Body of pancreas (tissue), 4 donors: ENCODE data around the gene INPP5B. TPM values are rescaled to one million over a fixed set of nuclear protein-coding genes. Genes with fewer than 3 reads are reported as not detected.

Source experiments
- ATAC-seq: fragments of 150-250 bp; one replicate; pipeline ENCODE4 v1.9.1; 2016
- DNase-seq, 4 donors: peaks; one replicate each; pipeline ENCODE4 v3.0.0-alpha.2; 2019
- H3K27ac ChIP-seq, 4 donors: fragments of 200-600 bp; sonication (generic); 1 replicate in 3 of 4; 2 replicates in 1 of 4; pipeline versions ENCODE4 v1.5.1 to v1.6.1; 2016 to 2019; ENCODE audit warnings: mild to moderate bottlenecking in 1 of 4, mixed read lengths in 1 of 4, moderate library complexity in 1 of 4
- H3K27me3 ChIP-seq, 2 donors: fragments of 200-600 bp; sonication (generic); one replicate each; pipeline ENCODE4 v1.6.0; 2016; ENCODE audit warnings: mild to moderate bottlenecking in 1 of 2
- H3K36me3 ChIP-seq, 2 donors: fragments of 200-600 bp; sonication (generic); replicated peaks in 1 of 2; 2 replicates each; pipeline ENCODE4 v1.5.1; 2016; ENCODE audit warnings: low read depth in 2 of 2; ENCODE audit not compliant: insufficient read depth in 1 of 2
- H3K4me1 ChIP-seq: fragments of 200-600 bp; sonication (generic); one replicate; pipeline ENCODE4 v1.6.0; 2016
- H3K4me3 ChIP-seq, 2 donors: fragments of 200-600 bp; sonication (generic); 1 replicate in 1 of 2; 2 replicates in 1 of 2; pipeline ENCODE4 v1.5.1; 2016 to 2019
- H3K9me3 ChIP-seq, 3 donors: fragments of 200-600 bp; sonication (generic); 1 replicate in 2 of 3; 2 replicates in 1 of 3; pipeline ENCODE4 v1.5.1; 2016
- POLR2A ChIP-seq, 3 donors: fragments of 450-650 bp; IDR thresholded peaks; one replicate each; pipeline ENCODE4 v1.6.1; 2016; ENCODE audit warnings: antibody characterized with exemption in 3 of 3, mild to moderate bottlenecking in 2 of 3
- WGBS, 2 donors: methylation state at CpG; one replicate each; pipeline ENCODE4 v1.1.5; 2017; 5-methylcytosine and 5-hydroxymethylcytosine counted together
- intact Hi-C: fragments of 100-400 bp; cut with DNase I; formaldehyde crosslinking; loops from one replicate; pipeline ENCODE4 v1.15.1; 2023
- total RNA-seq, 2 donors: library from RNA; depleted of rRNA; stranded (reverse); fragments of >200 nt; gene quantifications; one replicate each; pipeline ENCODE4 v1.1.0, GENCODE V29; 2016
- TF ChIP-seq, protein P1 (sequence below), 7 experiments: fragments of 450-650 bp in 4 of 7; fragments of 200-600 bp in 3 of 7; sonication (generic) in 3 of 7; IDR thresholded peaks; one replicate each; pipeline ENCODE4 v1.5.1; 2016 to 2019; ENCODE audit warnings: antibody characterized with exemption in 7 of 7

INPP5B gene
- total RNA-seq, 2 donors from 2014 or later = 11.5 to 13.5 TPM

DNA sequence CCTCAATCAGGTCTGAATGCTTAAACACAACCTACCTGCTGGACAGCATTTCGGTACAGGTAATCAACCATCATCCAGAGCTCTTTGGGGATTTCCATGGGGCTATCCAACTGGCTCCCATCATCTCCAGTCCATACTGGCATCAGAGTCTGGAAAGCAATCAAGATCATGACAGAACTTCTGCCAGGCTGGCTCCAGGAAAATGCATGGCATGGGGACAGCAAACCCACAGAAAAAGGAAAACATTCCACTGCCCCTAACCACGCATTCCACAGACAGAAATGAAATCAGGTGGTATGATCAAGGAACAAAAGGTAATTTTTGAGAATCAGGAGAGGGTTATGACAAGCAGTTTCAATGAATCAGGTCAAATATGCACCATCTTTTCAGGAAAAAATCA, 78.4 kb downstream of the INPP5B start:
- no peak for ATAC-seq
- 73 to 81% methylated on average over 2 of the region's 2 CpGs for WGBS, 2 donors
- H3K4me1 ChIP-seq = no peaks in the 10 kb centered on the region
- no peaks in the 10 kb centered on the region for H3K9me3 ChIP-seq
- intact Hi-C loops = no loop called here
- H3K36me3 ChIP-seq = peaks cover 0 to 20% of the 10 kb centered on the region in 2 donors
- H3K4me3 ChIP-seq = no peak overlapping the region
- DNase-seq = no peak
- H3K27me3 ChIP-seq = no peaks in the 10 kb centered on the region
- TF ChIP-seq, protein P1, sequence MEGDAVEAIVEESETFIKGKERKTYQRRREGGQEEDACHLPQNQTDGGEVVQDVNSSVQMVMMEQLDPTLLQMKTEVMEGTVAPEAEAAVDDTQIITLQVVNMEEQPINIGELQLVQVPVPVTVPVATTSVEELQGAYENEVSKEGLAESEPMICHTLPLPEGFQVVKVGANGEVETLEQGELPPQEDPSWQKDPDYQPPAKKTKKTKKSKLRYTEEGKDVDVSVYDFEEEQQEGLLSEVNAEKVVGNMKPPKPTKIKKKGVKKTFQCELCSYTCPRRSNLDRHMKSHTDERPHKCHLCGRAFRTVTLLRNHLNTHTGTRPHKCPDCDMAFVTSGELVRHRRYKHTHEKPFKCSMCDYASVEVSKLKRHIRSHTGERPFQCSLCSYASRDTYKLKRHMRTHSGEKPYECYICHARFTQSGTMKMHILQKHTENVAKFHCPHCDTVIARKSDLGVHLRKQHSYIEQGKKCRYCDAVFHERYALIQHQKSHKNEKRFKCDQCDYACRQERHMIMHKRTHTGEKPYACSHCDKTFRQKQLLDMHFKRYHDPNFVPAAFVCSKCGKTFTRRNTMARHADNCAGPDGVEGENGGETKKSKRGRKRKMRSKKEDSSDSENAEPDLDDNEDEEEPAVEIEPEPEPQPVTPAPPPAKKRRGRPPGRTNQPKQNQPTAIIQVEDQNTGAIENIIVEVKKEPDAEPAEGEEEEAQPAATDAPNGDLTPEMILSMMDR (IDR thresholded peaks at IDR 0.05) = no peak
- no peak for TF ChIP-seq POLR2A (IDR thresholded peaks at IDR 0.05)
- H3K27ac ChIP-seq = no peak overlapping the region

DNA sequence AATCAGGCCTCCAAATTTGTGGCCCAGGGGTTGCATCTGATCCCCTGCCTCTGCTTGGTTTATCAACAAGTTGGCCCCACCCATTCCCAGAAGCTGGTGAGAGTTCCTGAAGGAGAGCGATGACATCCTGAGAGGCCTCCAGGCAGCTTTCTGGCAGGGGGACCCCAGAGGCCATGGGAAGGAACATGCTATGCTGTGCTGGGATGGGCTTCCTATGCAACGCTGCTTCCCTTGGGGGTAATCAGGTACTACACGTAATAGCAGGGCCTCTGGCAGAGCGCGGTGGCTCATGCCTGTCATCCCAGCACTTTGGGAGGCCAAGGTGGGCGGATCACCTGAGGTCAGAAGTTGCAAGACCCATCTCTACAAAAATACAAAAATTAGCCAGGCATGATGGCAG, 79.1 kb downstream of the INPP5B start:
- TF ChIP-seq, protein P1 (IDR thresholded peaks at IDR 0.05) = no peak
- TF ChIP-seq POLR2A (IDR thresholded peaks at IDR 0.05) = no peak
- Histone ChIP-seq H3K4me1 (no peaks in the 10 kb centered on the region), H3K27ac (no peak overlapping the region), H3K36me3 (peaks cover 0 to 14% of the 10 kb centered on the region in 2 donors), H3K27me3 (no peaks in the 10 kb centered on the region), H3K9me3 (no peaks in the 10 kb centered on the region), H3K4me3 (no peak overlapping the region)
- intact Hi-C loops = no loop called here
- ATAC-seq (no peak), DNase-seq (no peak)
- 85 to 96% methylated on average over 6 of the region's 6 CpGs for WGBS, 2 donors

DNA sequence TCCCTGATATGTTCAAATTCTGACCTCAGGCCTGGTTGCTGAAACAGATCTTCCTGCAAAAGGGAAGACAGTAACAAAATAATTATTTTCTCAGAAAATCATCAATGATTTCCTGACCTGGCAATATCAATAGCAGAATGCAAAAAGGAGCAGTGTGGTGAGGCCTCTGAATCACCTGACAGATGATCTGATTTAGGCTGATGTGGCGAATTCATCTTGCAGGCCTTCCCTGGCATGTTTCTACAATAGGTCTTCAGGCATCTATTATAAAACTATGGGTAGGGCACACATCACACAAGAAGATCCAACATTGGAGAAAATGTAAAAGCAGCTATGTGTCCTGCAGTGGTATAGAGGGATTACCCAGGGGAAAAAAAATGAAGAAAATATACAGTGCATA, 80.4 kb downstream of the INPP5B start:
- Histone ChIP-seq H3K27me3 (no peaks in the 10 kb centered on the region), H3K36me3 (peaks cover 0 to 11% of the 10 kb centered on the region in 2 donors), H3K4me3 (no peak overlapping the region), H3K9me3 (no peaks in the 10 kb centered on the region), H3K27ac (no peak overlapping the region), H3K4me1 (no peaks in the 10 kb centered on the region)
- DNase-seq (no peak), ATAC-seq (no peak)
- intact Hi-C loops = no loop called here
- WGBS, 2 donors = 83 to 94% methylated on average over 1 of the region's 1 CpG
- TF ChIP-seq, protein P1 (IDR thresholded peaks at IDR 0.05) = no peak
- TF ChIP-seq POLR2A (IDR thresholded peaks at IDR 0.05) = no peak

DNA sequence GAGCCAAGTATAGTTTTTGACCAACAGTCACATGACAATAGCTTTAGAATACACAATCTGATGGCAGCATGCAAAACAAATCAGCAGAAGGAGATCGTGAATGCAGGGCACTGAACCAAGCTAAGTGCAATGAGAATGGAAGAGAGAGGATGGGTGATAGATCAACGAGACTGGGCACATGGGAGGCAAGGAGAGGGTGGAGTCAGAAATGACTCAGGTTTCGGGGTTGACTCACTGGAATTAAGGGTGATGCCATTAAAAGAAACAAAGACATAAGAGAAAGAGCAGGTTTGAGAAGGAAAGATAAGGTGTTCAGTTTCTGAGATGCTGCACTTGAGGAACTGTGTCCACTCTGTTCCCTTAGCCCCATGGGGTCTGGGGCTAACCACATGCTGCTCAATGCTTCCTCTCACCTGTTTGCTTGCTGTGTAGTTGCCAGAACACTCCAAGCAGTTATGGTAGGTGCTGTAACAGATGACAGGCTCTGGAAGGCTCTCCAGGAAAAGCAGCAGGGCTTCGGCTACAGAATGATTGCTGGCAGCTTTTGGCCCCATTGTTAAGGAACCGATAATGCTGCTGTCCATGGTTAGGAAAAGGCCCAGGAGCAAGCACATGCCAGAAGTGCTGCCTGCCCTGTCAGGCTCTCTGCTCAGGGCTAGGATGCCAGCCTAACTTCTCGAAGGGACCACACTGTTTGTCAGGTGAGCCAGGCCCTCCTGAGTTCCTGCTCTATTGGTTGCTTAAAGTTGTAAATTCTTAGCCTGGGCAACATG, 81.3 kb downstream of the INPP5B start:
- no peak overlapping the region for H3K4me3 ChIP-seq
- peaks cover 0 to 10% of the 10 kb centered on the region in 2 donors for H3K36me3 ChIP-seq
- no peaks in the 10 kb centered on the region for H3K27me3 ChIP-seq
- intact Hi-C loops = no loop called here
- H3K9me3 ChIP-seq = no peaks in the 10 kb centered on the region
- DNase-seq (no peak), ATAC-seq (no peak)
- no peak overlapping the region for H3K27ac ChIP-seq
- H3K4me1 ChIP-seq = peaks cover under 1% of the 10 kb centered on the region
- TF ChIP-seq POLR2A (IDR thresholded peaks at IDR 0.05) = no peak
- TF ChIP-seq, protein P1 (IDR thresholded peaks at IDR 0.05) = no peak
- 86 to 91% methylated on average over 5 to 6 of the region's 6 CpGs for WGBS, 2 donors

DNA sequence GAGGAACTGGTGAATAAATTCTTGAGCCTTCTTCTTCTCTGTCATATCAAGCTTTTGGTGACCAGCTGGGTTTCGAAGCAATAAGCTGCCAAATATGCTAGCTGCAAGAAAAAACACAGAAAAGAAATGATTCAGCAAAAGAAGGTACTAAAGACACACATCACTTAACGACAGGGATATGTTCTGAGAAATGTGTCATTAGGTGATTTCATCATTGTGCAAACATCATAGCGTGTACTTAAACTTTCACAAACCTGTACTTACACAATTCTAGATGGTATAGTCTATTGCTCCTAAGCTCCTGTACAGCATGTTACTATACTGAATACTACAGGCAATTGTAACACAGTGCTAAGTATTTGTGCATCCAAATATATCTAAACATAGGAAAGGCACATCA, 84.5 kb downstream of the INPP5B start:
- no peak for TF ChIP-seq POLR2A (IDR thresholded peaks at IDR 0.05)
- TF ChIP-seq, protein P1 (IDR thresholded peaks at IDR 0.05) = no peak
- Histone ChIP-seq H3K4me3 (no peak overlapping the region), H3K27me3 (no peaks in the 10 kb centered on the region), H3K4me1 (peaks cover 17% of the 10 kb centered on the region), H3K36me3 (peaks cover 0 to 4% of the 10 kb centered on the region in 2 donors), H3K27ac (no peak overlapping the region), H3K9me3 (no peaks in the 10 kb centered on the region)
- DNase-seq (no peak), ATAC-seq (no peak)
- intact Hi-C loops = no loop called here
- WGBS, 2 donors = 56 to 71% methylated on average over 3 of the region's 3 CpGs
